Keratinocyte (primary cell): ENCODE results near the gene HOOK2. TPM values are rescaled to one million over a fixed set of nuclear protein-coding genes. Genes with fewer than 3 reads are reported as not detected.
A peak's percentile ranks its signal among the peaks of the same experiment; 100 is the strongest.

Source experiments
- DNase-seq: peaks from one replicate; pipeline ENCODE4 v3.0.0-alpha.2; 2011; ENCODE audit warnings: low read depth, missing footprints, low spot score
- FAIRE-seq: peaks from 2 replicates; lab custom pipeline; 2011; peaks lifted over from hg19 to GRCh38; lab: Jason Lieb, UNC
- H2AFZ ChIP-seq: 2 replicates; pipeline ENCODE4 v1.6.0; 2012; ENCODE audit warnings: low read length, control low read depth, inconsistent platforms; ENCODE audit not compliant: control insufficient read depth
- H3K27ac ChIP-seq: 2 replicates; pipeline ENCODE4 v1.5.1; 2011; ENCODE audit warnings: low read length; ENCODE audit not compliant: control insufficient read depth, insufficient read depth
- H3K27me3 ChIP-seq: 3 replicates; pipeline ENCODE4 v1.6.0; 2011; ENCODE audit warnings: low read length; ENCODE audit not compliant: control insufficient read depth, insufficient read depth; ENCODE audit errors: extremely low read depth
- H3K36me3 ChIP-seq, 2 experiments: 2 replicates in 1 of 2; 3 replicates in 1 of 2; pipeline ENCODE4 v1.5.1; 2011; ENCODE audit warnings: low read length in 2 of 2, mild to moderate bottlenecking in 1 of 2; ENCODE audit not compliant: control insufficient read depth in 2 of 2, insufficient read depth in 2 of 2; ENCODE audit errors: extremely low read depth in 1 of 2
- H3K4me1 ChIP-seq: 3 replicates; pipeline ENCODE4 v1.5.1; 2011; ENCODE audit warnings: low read length; ENCODE audit not compliant: control insufficient read depth, insufficient read depth; ENCODE audit errors: extremely low read depth
- H3K4me2 ChIP-seq: 3 replicates; pipeline ENCODE4 v1.6.0; 2011; ENCODE audit warnings: low read depth, low read length; ENCODE audit not compliant: control insufficient read depth, insufficient read depth; ENCODE audit errors: extremely low read depth
- H3K4me3 ChIP-seq, 3 experiments: fragments of 200-600 bp in 1 of 3; sonication (generic) in 1 of 3; 2 replicates in 2 of 3; 3 replicates in 1 of 3; pipeline ENCODE4 v1.5.1; 2011 to 2016; ENCODE audit warnings: low read length in 3 of 3, mild to moderate bottlenecking in 3 of 3, control low read depth in 2 of 3, inconsistent platforms in 1 of 3, low read depth in 1 of 3, mixed read lengths in 1 of 3, mixed run types in 1 of 3, moderate library complexity in 1 of 3; ENCODE audit not compliant: control insufficient read depth in 2 of 3, insufficient read depth in 2 of 3; ENCODE audit errors: extremely low read depth in 1 of 3
- H3K79me2 ChIP-seq: 2 replicates; pipeline ENCODE4 v1.6.0; 2012; ENCODE audit warnings: low read length; ENCODE audit not compliant: control insufficient read depth, insufficient read depth
- H3K9ac ChIP-seq: 3 replicates; pipeline ENCODE4 v1.6.0; 2011; ENCODE audit warnings: low read length; ENCODE audit not compliant: control insufficient read depth, insufficient read depth; ENCODE audit errors: extremely low read depth
- H3K9me1 ChIP-seq: 3 replicates; pipeline ENCODE4 v1.6.0; 2011; ENCODE audit warnings: low read length; ENCODE audit not compliant: control insufficient read depth, insufficient read depth; ENCODE audit errors: extremely low read depth
- H3K9me3 ChIP-seq: 2 replicates; pipeline ENCODE4 v1.5.1; 2012; ENCODE audit warnings: low read depth, low read length; ENCODE audit not compliant: control insufficient read depth
- H4K20me1 ChIP-seq: 3 replicates; pipeline ENCODE4 v1.6.0; 2011; ENCODE audit warnings: low read length; ENCODE audit not compliant: control insufficient read depth, insufficient read depth; ENCODE audit errors: extremely low read depth
- CTCF ChIP-seq, 3 experiments: IDR thresholded peaks in 1 of 3; conservative IDR thresholded peaks in 1 of 3; optimal IDR thresholded peaks in 1 of 3; 2 replicates in 2 of 3; 3 replicates in 1 of 3; pipeline versions ENCODE3 to v1.5.1; 2011; ENCODE audit warnings: low read length in 3 of 3, mild to moderate bottlenecking in 3 of 3, moderate library complexity in 2 of 3, control low read depth in 1 of 3, inconsistent platforms in 1 of 3; ENCODE audit not compliant: insufficient read depth in 2 of 3; ENCODE audit errors: extremely low read depth in 1 of 3
- EZH2 ChIP-seq: IDR thresholded peaks from one replicate; pipeline ENCODE4 v1.6.1; 2012; ENCODE audit warnings: inconsistent platforms, mild to moderate bottlenecking, low read length, moderate library complexity
- dilution Hi-C: fragments of 300-500 bp; cut with MboI; formaldehyde crosslinking; loops from one replicate; pipeline ENCODE4 v1.7.0; 2020; ENCODE audit warnings: low sequenced_read_pairs; ENCODE audit not compliant: extremely low pct_ligation_motif_present
- polyA plus RNA-seq, 5 experiments: library from polyadenylated mRNA; depleted of rRNA in 3 of 5; stranded (reverse) in 3 of 5; stranded (forward) in 1 of 5; unstranded in 1 of 5; fragments of >200 nt; gene quantifications; 1 replicate in 1 of 5; 2 replicates in 3 of 5; 3 replicates in 1 of 5; pipeline versions ENCODE4 v1.2.1 to v1.2.3, GENCODE V29; 2011 to 2012; ENCODE audit warnings: missing spikeins in 2 of 5, low read depth in 1 of 5, low replicate concordance in 1 of 5

The HOOK2 gene
- polyA plus RNA-seq, 1 donor (not counting 4 experiments of a cell fraction or from before 2014, with no cell fraction given) = 21.9 TPM

DNA sequence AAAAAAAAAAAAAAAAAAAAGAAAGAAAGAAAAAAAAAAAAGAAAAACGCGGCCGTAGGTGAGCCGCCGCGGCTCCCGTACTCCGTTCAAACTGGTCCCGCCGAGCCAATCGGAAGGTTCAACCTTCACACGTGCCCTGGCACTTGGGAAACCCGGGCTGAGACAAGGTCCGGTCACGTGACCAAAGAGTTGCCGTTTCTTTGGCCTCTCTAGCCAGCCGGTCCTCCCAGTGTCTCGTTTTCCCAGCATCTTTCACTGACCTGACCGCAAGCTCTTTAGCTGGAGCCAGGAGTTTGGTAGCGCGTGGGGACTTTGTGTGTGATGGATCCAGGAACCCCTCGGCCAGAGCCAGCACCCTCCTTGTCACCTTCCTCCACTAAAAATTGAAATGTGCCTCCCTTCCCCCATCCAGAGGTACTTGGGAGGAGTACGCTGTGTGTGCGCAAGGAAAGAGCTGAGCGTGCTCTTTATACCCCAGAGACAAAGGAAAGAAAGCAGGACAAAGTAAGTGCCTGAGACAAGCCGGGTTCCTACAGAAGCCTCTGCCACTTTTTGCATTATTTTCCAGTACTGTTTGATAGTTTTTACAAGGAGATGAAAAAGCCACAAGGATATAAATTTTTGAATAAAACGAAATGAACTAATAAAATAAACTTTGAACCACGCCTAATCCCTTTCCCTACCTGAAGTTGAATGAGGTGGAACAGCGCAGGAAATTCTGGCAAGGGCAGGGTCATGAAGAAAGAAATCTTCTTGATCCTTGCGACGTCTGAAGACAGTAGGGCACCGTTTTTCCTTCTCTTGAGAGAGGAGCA is 52.6 kb downstream of the HOOK2 start:
- no peaks in the 10 kb centered on the region for H3K9me3 ChIP-seq
- DNase-seq (peak; percentile 88), FAIRE-seq (peak; percentile 89)
- peaks cover 55% of the 10 kb centered on the region for H3K79me2 ChIP-seq
- H3K9me1 ChIP-seq = no peaks in the 10 kb centered on the region
- peak overlapping the region; percentile 84 for H3K4me2 ChIP-seq
- H3K27ac ChIP-seq = peak overlapping the region; percentile 93
- peaks cover 24% of the 10 kb centered on the region for H3K4me1 ChIP-seq
- H3K4me3 ChIP-seq = peak overlapping the region; percentile 77 to 92 (median 90)
- no peaks in the 10 kb centered on the region for H3K27me3 ChIP-seq
- H4K20me1 ChIP-seq = peaks cover 6% of the 10 kb centered on the region
- peak overlapping the region; percentile 90 for H3K9ac ChIP-seq
- dilution Hi-C loops = no loop called here
- no peak for TF ChIP-seq CTCF (optimal IDR thresholded peaks at IDR 0.05 in 1 of 3, IDR thresholded peaks at IDR 0.05 in 1 of 3, conservative IDR thresholded peaks at IDR 0.05 in 1 of 3; ENCODE audit: extremely low read depth in 1 of 3, insufficient read depth in 2 of 3, low read length in 3 of 3)
- TF ChIP-seq EZH2 = no peak
- H2AFZ ChIP-seq = peak overlapping the region; percentile 34
- peaks cover 5 to 11% of the 10 kb centered on the region in 2 experiments for H3K36me3 ChIP-seq

GRCh38 chr19:12721656-12722565 is 53.4 kb downstream of the HOOK2 start:
- DNase-seq (no peak), FAIRE-seq (no peak)
- no peaks in the 10 kb centered on the region for H3K27me3 ChIP-seq
- peaks cover 11 to 17% of the 10 kb centered on the region in 2 experiments for H3K36me3 ChIP-seq
- H2AFZ ChIP-seq = peak overlapping the region; percentile 40
- no peaks in the 10 kb centered on the region for H3K9me1 ChIP-seq
- peak overlapping the region; percentile 97 for H3K4me2 ChIP-seq
- H3K4me3 ChIP-seq = peak overlapping the region; percentile 77 to 92 (median 90)
- peak overlapping the region; percentile 93 for H3K27ac ChIP-seq
- TF ChIP-seq CTCF (optimal IDR thresholded peaks at IDR 0.05 in 1 of 3, IDR thresholded peaks at IDR 0.05 in 1 of 3, conservative IDR thresholded peaks at IDR 0.05 in 1 of 3; ENCODE audit: extremely low read depth in 1 of 3, insufficient read depth in 2 of 3, low read length in 3 of 3) (no peak), EZH2 (no peak)
- H3K9me3 ChIP-seq = no peaks in the 10 kb centered on the region
- peaks cover 63% of the 10 kb centered on the region for H3K79me2 ChIP-seq
- peaks cover 23% of the 10 kb centered on the region for H3K4me1 ChIP-seq
- dilution Hi-C loops = no loop called here
- peaks cover 9% of the 10 kb centered on the region for H4K20me1 ChIP-seq
- peak overlapping the region; percentile 90 for H3K9ac ChIP-seq
